ENCODE measurements around the gene MROH2B. TPM values are rescaled to one million over a fixed set of nuclear protein-coding genes. Genes with fewer than 3 reads are reported as not detected.

MROH2B gene
- total RNA-seq, 2 experiments from 2014 or later, result not detected

- Histone ChIP-seq H3K4me1 (ENCODE audit: insufficient read depth, low read length) (no peaks in the 10 kb centered on the region), H3K36me3 (ENCODE audit: insufficient read depth, low read length) (no peaks in the 10 kb centered on the region), H3K9me3 (ENCODE audit: control insufficient read depth in 1 of 2, insufficient read depth in 1 of 2, low read length in 2 of 2) (no peaks in the 10 kb centered on the region), H3K27me3 (ENCODE audit: control insufficient read depth in 1 of 2, insufficient read depth in 2 of 2, low read length in 2 of 2) (no peaks in the 10 kb centered on the region), H3K27ac (ENCODE audit: low read depth in 1 of 2, low read length in 2 of 2) (no peak overlapping the region), H3K4me3 (ENCODE audit: low read length) (no peak overlapping the region)
- no peaks in the 10 kb centered on the region for H3K36me3 Mint-ChIP-seq (ENCODE audit: low read depth)
- intact Hi-C loops (cut with DNase I, micrococcal nuclease), result no loop called here
- ChIA-PET POLR2A (no interaction called here), CTCF (no interaction called here)
- no peaks in the 10 kb centered on the region for H3K27me3 Mint-ChIP-seq
- no peak overlapping the region for H3K4me3 Mint-ChIP-seq
- TF ChIP-seq CTCF (IDR thresholded peaks at IDR 0.05), result no peak
- ATAC-seq (ENCODE audit: poor library complexity), result no peak
- no peak overlapping the region for H3K27ac Mint-ChIP-seq
- no peaks in the 10 kb centered on the region for H3K9me3 Mint-ChIP-seq
- no peak for DNase-seq
- peaks cover 4% of the 10 kb centered on the region for H3K4me1 Mint-ChIP-seq (ENCODE audit: low read depth)
Observed at GRCh38 chr5:41065691-41066335, 5.3 kb downstream of the MROH2B start.

- H3K27me3 ChIP-seq (ENCODE audit: control insufficient read depth in 1 of 2, insufficient read depth in 2 of 2, low read length in 2 of 2), result no peaks in the 10 kb centered on the region
- H3K9me3 ChIP-seq (ENCODE audit: control insufficient read depth in 1 of 2, insufficient read depth in 1 of 2, low read length in 2 of 2), result peaks cover 0 to 4% of the 10 kb centered on the region in 2 experiments
- no peak overlapping the region for H3K4me3 Mint-ChIP-seq
- ChIA-PET CTCF (no interaction called here), POLR2A (no interaction called here)
- no peak overlapping the region for H3K4me3 ChIP-seq (ENCODE audit: low read length)
- no peak for TF ChIP-seq CTCF (IDR thresholded peaks at IDR 0.05)
- H3K9me3 Mint-ChIP-seq, result no peaks in the 10 kb centered on the region
- H3K27me3 Mint-ChIP-seq, result no peaks in the 10 kb centered on the region
- H3K4me1 Mint-ChIP-seq (ENCODE audit: low read depth), result no peaks in the 10 kb centered on the region
- no peaks in the 10 kb centered on the region for H3K4me1 ChIP-seq (ENCODE audit: insufficient read depth, low read length)
- ATAC-seq (ENCODE audit: poor library complexity) (no peak), DNase-seq (no peak)
- no peaks in the 10 kb centered on the region for H3K36me3 ChIP-seq (ENCODE audit: insufficient read depth, low read length)
- H3K27ac ChIP-seq (ENCODE audit: low read depth in 1 of 2, low read length in 2 of 2), result no peak overlapping the region
- H3K36me3 Mint-ChIP-seq (ENCODE audit: low read depth), result no peaks in the 10 kb centered on the region
- no peak overlapping the region for H3K27ac Mint-ChIP-seq
- intact Hi-C loops (cut with DNase I, micrococcal nuclease), result no loop called here
Observed at GRCh38 chr5:41057940-41058339, 13.2 kb downstream of the MROH2B start.

GRCh38 chr5:41057231-41057630 is 13.9 kb downstream of the MROH2B start:
- intact Hi-C loops (cut with DNase I, micrococcal nuclease), result no loop called here
- DNase-seq, result no peak
- Histone ChIP-seq H3K4me3 (ENCODE audit: low read length) (no peak overlapping the region), H3K4me1 (ENCODE audit: insufficient read depth, low read length) (no peaks in the 10 kb centered on the region), H3K27ac (ENCODE audit: low read depth in 1 of 2, low read length in 2 of 2) (no peak overlapping the region), H3K36me3 (ENCODE audit: insufficient read depth, low read length) (no peaks in the 10 kb centered on the region), H3K27me3 (ENCODE audit: control insufficient read depth in 1 of 2, insufficient read depth in 2 of 2, low read length in 2 of 2) (no peaks in the 10 kb centered on the region), H3K9me3 (ENCODE audit: control insufficient read depth in 1 of 2, insufficient read depth in 1 of 2, low read length in 2 of 2) (peaks cover 0 to 4% of the 10 kb centered on the region in 2 experiments)
- no peaks in the 10 kb centered on the region for H3K36me3 Mint-ChIP-seq (ENCODE audit: low read depth)
- ChIA-PET CTCF (no interaction called here), POLR2A (no interaction called here)
- no peaks in the 10 kb centered on the region for H3K4me1 Mint-ChIP-seq (ENCODE audit: low read depth)
- H3K4me3 Mint-ChIP-seq, result no peak overlapping the region
- no peak for TF ChIP-seq CTCF (IDR thresholded peaks at IDR 0.05)
- no peak for ATAC-seq (ENCODE audit: poor library complexity)
- H3K9me3 Mint-ChIP-seq, result no peaks in the 10 kb centered on the region
- no peak overlapping the region for H3K27ac Mint-ChIP-seq
- no peaks in the 10 kb centered on the region for H3K27me3 Mint-ChIP-seq

Measured in CD4-positive, alpha-beta T cell (primary cell).